DMS153 (cell line): ENCODE results near the gene BEND7.
A peak's percentile ranks its signal among the peaks of the same experiment; 100 is the strongest.

Experiments used
- DNase-seq: peaks from one replicate; lab custom pipeline; 2025; lab: John Stamatoyannopoulos, UW

Gene BEND7

GRCh38 chr10:13520194-13520593 is 8.6 kb downstream of the BEND7 start:
- DNase-seq, result no peak

- DNase-seq, result no peak
Observed at GRCh38 chr10:13518076-13518692, 10.6 kb downstream of the BEND7 start.

- no peak for DNase-seq
Observed at GRCh38 chr10:13517675-13518074, 11.1 kb downstream of the BEND7 start.

GRCh38 chr10:13516176-13516575 is 12.6 kb downstream of the BEND7 start:
- no peak for DNase-seq

- DNase-seq, result no peak
Observed at GRCh38 chr10:13515467-13515866, 13.3 kb downstream of the BEND7 start.

GRCh38 chr10:13514296-13514695 is 14.5 kb downstream of the BEND7 start:
- no peak for DNase-seq

DNA sequence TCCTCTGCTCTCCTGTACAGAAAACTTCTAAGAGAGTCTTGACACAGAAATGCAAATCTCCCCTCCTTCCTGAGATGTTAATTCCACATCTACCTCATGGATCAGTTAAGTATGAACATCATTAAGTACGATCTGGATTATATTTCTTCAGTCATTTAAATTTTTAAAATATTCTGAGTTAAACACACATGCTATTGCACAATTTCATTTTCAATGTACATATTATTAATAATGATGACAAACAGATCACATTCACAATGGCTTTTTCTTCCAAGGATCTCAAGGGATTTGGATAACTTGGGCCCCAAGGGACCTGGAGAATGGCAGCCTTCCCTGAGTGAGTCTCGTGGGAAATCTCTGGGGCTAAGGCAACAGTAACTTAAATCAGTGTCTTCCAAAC is 16.2 kb downstream of the BEND7 start:
- DNase-seq, result no peak

DNA sequence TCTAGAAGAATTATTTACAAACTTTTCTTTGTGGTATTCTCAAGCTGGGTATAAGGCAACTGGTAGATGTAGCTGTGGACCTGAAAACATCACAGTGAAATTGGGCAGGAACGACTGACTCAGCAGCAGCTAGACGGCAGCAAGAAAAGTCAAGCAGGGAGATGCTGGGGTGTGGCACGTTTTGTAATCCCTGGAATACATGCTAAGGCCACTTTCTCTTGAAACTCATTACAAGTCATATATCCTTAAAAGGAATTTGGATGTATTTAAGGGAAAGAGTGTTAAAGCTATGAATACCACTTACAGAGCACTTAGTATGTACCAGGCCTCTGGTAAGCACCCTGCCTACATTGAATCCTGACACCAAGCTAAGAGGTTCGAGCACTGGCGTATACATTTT is 17.4 kb downstream of the BEND7 start:
- no peak for DNase-seq

DNA sequence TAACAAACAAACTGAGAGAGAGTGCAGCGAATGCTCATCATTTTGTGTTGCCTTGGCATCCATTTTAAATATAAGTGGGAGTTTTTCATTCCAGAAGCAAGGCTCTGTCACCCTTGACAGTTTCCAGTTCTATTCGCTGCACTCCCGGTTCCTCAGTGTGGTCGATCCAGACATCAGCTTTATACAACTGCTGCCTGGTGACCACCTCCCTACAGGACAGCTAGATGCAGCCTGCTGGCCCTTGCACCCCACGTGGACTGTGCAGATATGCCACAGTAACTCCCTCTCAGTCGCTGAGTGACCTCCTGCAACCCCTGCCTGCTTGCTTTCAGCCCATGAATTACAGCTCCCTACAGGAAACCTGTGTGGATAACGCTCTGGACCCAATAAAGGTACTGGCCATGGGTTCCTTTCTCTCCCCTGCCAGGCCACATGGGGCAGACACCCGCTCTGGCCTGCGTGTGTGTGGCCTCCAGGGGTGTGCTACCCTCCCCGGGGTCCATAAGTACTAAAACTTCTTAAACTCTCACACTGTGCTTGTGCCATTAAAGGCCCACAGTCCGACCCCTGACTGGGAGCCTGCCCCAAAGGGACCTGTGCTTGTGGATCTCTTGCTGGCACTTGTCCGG is 23.6 kb downstream of the BEND7 start:
- DNase-seq, result no peak

GRCh38 chr10:13503745-13504463 is 24.9 kb downstream of the BEND7 start:
- no peak for DNase-seq

DNA sequence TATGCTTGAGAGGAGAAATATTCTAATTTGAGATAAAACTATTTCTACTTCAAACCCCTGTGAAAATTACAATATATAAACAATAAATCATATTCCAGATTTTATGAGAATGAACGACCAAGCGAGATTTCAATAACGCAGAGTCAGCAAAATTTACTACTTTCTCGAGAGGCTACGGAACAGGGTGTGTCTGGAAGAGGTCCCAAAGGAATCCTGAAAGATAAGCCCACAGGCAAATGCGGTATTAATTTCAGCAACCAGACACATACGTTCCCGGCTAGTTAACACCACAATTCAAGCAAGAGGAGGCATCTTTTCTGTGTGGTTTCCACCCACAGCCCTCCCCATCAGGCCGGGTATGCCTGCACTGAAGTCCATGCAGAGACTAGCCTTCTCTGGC is 26.4 kb downstream of the BEND7 start:
- no peak for DNase-seq

DNA sequence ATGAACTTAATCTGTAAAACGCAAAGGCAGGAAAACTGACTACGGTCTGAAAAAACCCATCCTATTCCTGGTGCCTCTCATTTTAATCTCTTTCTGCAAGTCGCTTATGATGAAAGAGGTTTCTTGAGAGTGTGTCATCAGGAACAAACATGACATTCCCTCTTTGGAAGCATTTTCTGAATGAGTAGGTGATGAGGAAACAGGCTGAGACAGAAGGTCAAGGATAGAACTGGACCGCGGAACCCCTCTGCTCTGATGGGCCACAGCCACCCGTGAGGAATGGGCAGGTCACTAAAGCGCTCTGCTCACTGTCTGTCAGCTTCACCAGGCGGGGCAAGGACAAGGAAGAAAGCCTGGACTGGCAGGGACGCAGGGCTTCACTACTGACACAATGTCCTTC is 28.6 kb downstream of the BEND7 start:
- no peak for DNase-seq

DNA sequence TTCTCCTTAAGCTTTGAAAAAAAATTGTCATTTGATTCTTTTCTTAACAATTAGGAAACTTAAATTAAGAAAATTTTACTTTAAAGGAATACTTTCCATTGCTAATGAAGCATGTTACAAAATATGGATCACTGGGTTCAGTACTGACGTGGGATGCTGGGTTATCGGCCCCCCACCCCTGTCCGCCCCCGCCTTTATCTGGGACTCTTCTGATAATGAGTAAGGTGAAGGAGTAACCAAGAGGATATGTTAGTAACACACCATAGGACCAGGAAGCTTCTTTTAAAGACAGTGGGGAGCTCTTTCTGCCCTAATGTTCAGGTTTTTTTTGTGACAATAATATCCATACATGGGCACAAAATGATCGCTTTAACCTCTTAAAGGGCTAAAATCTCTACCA is 29.7 kb downstream of the BEND7 start:
- DNase-seq, result no peak

- DNase-seq, result no peak
Observed at GRCh38 chr10:13496931-13497330, 31.9 kb downstream of the BEND7 start.

GRCh38 chr10:13496164-13496563 is 32.6 kb downstream of the BEND7 start:
- DNase-seq, result no peak

DNA sequence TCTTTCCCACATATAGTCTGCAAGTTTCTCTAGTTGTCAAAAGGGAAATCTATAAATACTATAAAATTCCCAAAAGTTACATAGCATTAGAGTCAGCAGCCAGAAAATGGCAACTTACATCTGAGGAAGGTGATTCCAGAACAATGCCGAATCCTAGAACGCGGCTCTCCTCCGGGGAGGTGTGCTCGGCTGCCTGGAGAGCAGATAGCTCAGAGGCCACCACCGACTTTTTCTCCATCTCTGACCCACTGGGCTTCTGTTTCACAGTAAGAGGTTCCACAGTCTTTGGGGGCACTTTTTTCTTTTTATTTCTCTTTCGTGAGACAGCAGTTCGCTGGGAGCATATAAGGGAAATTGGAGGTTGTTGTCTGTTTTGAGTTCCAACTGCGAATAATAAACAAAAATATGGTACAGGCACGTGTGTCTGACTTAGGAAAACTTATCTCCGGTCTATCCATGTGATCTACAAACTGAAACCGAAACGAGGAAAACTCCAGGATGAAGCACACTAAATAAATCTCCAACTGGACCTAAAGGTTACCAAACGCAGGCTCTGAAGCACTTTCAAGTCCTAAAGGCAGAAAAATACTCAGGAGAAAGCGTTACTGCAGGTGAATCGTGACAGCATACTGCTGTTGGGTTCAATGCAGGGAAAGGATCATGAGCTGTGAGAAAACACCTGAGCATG is 36.2 kb downstream of the BEND7 start:
- DNase-seq, result no peak

GRCh38 chr10:13491747-13492360 is 37.0 kb downstream of the BEND7 start:
- no peak for DNase-seq

DNA sequence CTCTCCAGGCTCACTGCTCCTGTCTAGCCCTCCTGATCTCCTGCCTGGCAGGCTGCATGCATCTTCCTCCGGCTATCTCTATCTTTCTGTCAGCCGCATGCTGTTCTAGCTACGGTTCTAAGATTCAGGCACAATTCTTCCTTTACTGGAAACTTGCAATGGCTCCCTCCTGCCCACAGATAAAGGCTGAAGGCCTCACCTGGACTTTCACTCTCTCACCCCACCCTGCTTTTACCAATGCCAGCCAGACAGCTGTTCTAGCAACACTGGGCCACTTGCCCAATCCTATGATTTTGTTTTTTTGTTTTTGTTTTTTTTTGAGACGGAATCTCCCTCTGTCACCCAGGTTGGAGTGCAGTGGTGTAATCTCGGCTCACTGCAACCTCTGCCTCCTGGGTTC is 38.3 kb downstream of the BEND7 start:
- no peak for DNase-seq

DNA sequence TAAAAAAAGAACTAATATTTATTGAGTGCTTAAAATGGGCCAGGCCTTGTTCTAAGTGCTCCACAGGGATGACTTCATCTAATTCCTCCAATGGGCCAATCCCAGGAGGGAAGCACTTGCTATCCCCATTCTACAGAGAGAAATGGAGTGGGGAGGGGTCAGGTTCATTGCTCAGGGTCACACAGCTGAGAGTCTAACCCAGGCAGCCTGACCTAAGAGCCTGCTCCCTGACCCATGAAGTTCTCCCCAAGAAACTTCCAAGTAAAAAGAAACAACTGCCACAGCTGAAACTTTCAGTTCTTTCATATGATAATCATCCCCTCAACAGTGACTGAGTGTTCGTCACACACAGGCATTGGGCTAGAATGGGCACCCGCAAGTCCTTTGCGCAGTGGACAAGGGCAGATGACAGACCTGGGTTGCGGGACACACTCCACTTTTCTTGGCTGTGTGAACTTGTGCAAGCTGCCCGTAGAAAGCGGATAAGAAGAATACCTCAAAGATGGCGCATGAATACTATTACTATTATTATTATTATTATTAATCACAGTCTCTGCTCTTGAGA is 39.7 kb downstream of the BEND7 start:
- no peak for DNase-seq

DNA sequence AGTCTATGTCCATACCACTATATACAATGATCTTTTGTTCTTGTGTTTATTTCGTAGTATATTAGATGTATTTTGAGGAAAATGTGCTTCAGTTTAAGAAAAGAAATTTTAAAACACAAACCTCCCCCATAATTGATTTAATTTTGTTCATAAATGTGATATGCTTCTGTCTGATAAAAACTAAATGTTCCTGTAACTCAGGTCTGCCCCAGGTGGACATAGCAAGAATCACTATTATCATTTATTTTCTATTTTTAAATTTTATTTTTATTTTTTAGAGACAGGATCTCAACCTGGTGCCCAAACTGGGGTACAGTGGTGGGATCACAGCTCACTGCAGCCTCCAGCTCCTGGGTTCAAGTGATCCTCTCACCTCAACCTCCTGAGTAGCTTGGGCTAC is 43.2 kb downstream of the BEND7 start:
- DNase-seq, result no peak

GRCh38 chr10:13483951-13484350 is 44.9 kb downstream of the BEND7 start:
- peak; percentile 19 for DNase-seq

DNA sequence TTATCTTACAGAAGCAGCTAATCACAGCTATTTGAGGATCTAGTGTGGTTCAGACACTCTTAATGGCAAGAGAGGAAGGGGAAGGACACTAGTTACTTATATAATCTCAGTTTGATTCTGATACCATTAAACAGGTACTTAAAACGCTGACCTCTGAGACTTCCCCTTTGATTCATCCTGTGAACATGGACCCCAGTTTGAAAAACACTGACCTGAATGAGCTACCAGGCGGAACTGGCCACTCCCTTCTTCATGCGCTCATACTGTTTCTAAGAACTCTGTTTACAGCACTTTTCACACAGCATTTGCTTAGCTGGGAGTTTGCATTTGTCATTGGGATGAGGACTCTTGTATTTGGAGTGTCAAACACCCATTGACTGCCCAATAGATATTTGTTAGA is 45.7 kb downstream of the BEND7 start:
- DNase-seq, result no peak
